Fibroblast of mammary gland (primary cell): ENCODE measurements around the gene EXOC6.

Experiments used
- DNase-seq: peaks from one replicate; pipeline ENCODE4 v3.0.0-alpha.2; 2010; ENCODE audit warnings: low read depth
- H3K4me3 ChIP-seq: 2 replicates; pipeline ENCODE4 v1.5.1; 2011; ENCODE audit warnings: low read depth, mild to moderate bottlenecking, low read length, moderate library complexity; ENCODE audit not compliant: control insufficient read depth
- TF ChIP-seq, protein P1 (sequence below): conservative IDR thresholded peaks from 2 replicates; pipeline ENCODE4 v1.5.1; 2011; ENCODE audit warnings: low read depth, low read length, inconsistent platforms; ENCODE audit not compliant: control insufficient read depth, insufficient read depth

The EXOC6 gene, protein sequence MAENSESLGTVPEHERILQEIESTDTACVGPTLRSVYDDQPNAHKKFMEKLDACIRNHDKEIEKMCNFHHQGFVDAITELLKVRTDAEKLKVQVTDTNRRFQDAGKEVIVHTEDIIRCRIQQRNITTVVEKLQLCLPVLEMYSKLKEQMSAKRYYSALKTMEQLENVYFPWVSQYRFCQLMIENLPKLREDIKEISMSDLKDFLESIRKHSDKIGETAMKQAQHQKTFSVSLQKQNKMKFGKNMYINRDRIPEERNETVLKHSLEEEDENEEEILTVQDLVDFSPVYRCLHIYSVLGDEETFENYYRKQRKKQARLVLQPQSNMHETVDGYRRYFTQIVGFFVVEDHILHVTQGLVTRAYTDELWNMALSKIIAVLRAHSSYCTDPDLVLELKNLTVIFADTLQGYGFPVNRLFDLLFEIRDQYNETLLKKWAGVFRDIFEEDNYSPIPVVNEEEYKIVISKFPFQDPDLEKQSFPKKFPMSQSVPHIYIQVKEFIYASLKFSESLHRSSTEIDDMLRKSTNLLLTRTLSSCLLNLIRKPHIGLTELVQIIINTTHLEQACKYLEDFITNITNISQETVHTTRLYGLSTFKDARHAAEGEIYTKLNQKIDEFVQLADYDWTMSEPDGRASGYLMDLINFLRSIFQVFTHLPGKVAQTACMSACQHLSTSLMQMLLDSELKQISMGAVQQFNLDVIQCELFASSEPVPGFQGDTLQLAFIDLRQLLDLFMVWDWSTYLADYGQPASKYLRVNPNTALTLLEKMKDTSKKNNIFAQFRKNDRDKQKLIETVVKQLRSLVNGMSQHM

DNA sequence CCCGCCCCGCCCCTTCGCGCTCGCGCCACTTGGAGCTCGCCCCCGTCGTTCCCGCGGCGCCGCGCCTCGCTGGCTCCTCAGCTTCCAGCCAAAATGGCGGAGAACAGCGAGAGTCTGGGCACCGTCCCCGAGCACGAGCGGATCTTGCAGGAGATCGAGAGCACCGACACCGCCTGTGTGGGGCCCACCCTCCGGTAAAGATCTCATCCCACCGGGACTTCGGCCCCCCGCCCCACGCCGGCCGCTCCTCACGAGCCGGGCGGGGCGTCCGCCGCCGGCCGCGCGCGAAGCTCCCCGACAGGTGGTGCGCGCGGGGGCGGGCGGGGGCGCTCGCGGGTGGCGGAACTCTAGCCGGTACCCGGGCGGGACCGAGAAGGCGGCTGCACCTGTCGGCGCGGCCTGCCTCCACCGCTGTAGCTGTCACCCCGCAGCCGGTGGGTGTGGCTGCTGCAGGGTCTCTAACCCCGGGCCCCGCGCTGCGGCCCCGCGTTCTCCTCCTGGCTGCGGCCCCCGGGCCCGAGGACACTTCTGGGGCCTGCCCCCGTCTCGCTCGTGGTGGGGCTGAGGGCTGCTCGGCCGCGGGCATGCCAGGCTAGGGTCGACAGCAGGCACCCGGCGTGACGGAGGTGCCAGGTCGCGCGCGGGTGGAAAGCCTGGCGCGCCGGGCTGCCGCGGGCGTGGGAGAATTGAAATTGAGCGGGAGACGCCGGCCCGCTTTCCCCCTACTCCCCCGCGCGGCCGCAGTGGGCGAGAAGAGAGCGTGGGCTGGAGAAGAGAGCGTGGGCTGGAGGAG is at the start of gene EXOC6:
EXOC6 (plus strand) TSS at position 80 of the 793 bp plus-strand sequence; CDS start at position 94, 14 bp downstream.
- peak; percentile 69 for DNase-seq
- peak within 1 kb of the TSS; percentile 64 for H3K4me3 ChIP-seq
- TF ChIP-seq, protein P1, sequence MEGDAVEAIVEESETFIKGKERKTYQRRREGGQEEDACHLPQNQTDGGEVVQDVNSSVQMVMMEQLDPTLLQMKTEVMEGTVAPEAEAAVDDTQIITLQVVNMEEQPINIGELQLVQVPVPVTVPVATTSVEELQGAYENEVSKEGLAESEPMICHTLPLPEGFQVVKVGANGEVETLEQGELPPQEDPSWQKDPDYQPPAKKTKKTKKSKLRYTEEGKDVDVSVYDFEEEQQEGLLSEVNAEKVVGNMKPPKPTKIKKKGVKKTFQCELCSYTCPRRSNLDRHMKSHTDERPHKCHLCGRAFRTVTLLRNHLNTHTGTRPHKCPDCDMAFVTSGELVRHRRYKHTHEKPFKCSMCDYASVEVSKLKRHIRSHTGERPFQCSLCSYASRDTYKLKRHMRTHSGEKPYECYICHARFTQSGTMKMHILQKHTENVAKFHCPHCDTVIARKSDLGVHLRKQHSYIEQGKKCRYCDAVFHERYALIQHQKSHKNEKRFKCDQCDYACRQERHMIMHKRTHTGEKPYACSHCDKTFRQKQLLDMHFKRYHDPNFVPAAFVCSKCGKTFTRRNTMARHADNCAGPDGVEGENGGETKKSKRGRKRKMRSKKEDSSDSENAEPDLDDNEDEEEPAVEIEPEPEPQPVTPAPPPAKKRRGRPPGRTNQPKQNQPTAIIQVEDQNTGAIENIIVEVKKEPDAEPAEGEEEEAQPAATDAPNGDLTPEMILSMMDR: no peak

DNA sequence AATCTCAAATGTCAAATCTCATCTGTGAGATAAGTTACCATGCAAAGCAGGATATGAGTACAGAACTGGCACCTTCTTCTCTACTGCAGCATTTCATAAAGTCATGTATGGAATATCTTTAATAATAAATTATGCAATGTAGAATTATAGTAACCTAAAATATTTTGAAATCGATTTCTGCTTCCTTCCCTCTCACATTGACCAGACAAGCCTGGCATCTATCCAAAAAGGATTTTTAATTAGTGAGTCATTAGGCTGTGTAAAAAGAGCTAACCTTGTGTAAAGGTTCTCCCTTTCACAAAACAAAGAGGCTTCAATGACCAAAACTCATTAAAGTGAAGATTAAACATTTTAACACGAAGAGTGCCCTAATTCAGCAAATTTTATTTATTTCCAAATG is 48.8 kb upstream of the EXOC6 start:
- H3K4me3 ChIP-seq: no peak overlapping the region
- TF ChIP-seq, protein P1: no peak
- DNase-seq: no peak

DNA sequence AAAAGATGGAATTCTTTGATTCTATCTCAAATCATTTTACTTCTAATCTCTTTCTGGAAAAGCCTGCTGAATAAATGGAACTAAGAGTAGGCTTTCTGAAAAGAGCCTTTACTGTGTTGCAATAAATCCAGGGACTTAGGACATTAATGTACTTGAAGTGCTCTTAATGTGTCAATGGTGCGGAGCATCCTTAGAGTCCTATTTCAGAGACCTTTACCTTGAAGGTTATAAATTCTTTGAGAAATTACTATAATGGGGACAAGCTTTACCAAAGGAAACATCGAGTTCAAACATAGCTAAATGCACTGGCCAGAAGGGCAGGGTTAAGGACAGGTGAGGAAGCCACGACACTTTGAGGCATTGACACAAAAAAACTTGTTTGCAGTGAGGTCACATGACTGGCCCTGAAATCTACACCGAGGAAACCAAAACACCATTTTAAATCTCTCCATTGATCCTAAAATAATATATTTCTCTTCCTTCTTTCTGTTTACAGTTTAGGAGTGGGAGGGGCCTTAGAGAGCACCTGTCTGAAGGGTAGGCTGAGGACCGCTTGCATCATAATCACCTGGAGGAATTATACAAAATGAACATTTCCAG is 48.1 kb upstream of the EXOC6 start:
- no peak overlapping the region for H3K4me3 ChIP-seq
- no peak for DNase-seq
- TF ChIP-seq, protein P1: no peak

DNA sequence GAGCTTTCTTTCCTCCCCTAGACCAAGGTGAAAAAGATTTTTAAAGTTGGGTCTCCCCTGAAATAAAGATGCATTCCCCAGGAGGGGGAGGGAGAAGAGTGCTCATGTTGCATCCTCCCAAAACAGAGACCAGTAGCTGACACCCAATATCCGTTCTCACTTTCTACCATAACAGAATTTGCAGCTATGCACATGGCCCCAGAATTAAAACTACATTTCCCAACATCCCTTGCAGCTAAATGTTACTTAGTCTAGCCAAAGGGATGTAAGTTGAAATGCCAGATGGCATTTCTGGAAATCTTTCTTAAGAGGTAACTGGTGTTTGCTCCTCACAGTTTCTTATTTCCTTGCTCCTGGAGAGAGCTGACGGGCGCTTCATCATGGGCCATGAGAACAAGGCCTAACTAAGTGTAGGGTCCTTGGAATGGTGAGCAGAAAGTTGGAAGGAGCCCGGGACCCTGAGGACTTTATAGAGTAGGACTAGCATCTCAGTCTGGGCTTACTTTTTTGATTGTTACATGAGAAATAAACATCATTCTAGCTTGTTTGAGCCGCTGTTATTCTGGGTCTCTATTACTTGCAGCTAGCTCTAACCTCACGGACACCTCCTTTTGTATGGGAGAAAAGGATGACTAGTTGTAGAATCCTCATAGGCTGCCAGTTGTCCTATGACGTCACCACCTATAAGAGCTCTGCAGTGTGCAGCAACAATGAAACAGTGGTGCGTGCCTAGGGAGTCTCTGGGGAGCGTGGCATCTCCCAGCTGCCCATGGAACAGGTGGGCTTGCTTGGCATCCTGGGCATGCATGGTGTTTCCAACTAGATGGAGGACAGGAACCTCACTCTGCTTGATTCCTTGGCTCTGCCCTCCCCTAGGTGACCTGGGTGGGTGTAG is 46.1 kb upstream of the EXOC6 start:
- TF ChIP-seq, protein P1: no peak
- DNase-seq: no peak
- H3K4me3 ChIP-seq: no peak overlapping the region

DNA sequence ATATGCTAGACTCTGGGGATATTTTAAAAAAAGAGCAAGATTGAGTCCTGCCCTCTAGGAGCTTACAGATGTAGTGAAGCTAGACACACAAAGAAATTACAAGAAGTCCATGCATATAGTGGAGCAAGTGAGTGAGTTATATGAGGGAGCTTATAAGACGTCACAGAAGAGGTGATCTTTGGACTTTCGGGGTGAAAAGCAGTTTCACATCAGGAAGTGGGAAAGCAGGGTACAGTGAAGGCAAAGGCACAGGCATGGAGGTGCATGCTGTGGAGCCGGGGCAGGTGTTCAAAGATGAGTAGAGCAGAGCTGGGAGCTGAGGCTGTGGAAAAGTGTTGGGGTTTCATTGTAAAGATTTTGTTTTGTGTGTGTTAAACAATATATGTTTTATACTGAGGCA is 38.5 kb upstream of the EXOC6 start:
- TF ChIP-seq, protein P1: no peak
- no peak for DNase-seq
- H3K4me3 ChIP-seq: no peak overlapping the region
